NCI-H2029 (cell line): Measurements from ENCODE around the gene ZCWPW1.
A peak's percentile ranks its signal among the peaks of the same experiment; 100 is the strongest.
"Not testable (repeated sequence)": the region's sequence is repeated elsewhere in the genome, so short reads cannot be mapped to it uniquely, and the experiment has no call there.

Experiments
- DNase-seq: peaks from one replicate; lab custom pipeline; 2025; lab: John Stamatoyannopoulos, UW

Gene ZCWPW1

DNA sequence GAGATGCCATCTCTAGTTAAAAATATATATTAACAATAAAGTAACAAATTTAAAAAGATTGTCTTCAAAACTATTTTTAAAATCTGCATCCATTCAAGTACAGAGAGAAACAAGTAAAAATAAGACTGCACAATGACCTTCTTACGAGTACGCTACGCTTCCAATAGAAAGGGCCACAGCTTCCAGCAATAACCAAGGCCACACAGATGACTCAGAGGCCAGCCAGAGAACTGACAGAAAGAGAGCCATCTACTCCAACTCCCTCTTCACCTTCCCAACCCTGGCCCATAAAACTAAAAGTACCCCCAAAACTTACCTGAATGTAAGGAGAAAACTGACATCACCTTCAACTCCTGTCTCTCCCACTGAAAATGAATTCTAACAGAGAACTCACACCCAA is 28.5 kb downstream of the ZCWPW1 start:
- DNase-seq: no peak

DNA sequence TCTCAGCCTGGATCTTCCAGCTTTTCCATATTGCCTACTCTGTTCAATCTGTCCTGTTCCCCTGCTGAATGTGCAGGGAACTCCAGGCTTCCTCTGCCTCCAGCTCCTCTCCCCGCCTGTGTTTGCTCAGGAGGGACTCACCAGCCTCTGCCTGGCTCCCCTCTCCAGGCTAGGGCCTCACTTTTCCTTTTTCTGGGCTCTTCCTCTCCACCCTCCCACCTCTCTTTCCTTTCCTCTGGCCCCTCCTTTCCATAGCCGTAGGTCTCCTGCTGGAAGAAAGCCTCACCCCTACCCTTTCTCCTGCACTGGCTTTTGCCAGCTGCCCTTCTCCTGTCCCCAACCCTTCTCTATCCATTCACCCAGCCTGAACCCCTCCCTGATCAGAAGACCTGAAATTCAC is 30.3 kb downstream of the ZCWPW1 start:
- no peak for DNase-seq

- no peak for DNase-seq
These were observed 31.0 kb downstream of the ZCWPW1 start for GRCh38 chr7:100397315-100398081.

GRCh38 chr7:100396421-100396982 is 32.0 kb downstream of the ZCWPW1 start:
- no peak for DNase-seq

DNA sequence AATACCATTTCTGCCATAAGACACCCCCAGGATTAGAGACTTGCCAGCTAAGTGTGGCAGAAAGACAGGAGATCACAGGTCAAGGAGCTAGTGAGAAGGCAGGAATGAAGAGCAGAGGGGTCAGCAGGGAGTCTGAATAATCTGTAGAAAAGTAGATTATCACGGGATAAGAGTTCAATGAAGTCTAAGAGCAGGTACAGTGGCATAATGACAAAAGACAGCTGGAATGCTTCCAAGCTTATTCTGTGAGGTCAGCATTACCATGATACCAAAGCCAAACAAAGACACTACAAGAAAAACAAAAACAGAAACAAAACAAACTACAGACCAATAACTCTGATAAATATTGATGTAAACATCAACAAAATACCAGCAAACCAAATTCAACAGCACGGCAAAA is 34.4 kb downstream of the ZCWPW1 start:
- DNase-seq: no peak

GRCh38 chr7:100393233-100393905 is 35.1 kb downstream of the ZCWPW1 start:
- DNase-seq: no peak

DNA sequence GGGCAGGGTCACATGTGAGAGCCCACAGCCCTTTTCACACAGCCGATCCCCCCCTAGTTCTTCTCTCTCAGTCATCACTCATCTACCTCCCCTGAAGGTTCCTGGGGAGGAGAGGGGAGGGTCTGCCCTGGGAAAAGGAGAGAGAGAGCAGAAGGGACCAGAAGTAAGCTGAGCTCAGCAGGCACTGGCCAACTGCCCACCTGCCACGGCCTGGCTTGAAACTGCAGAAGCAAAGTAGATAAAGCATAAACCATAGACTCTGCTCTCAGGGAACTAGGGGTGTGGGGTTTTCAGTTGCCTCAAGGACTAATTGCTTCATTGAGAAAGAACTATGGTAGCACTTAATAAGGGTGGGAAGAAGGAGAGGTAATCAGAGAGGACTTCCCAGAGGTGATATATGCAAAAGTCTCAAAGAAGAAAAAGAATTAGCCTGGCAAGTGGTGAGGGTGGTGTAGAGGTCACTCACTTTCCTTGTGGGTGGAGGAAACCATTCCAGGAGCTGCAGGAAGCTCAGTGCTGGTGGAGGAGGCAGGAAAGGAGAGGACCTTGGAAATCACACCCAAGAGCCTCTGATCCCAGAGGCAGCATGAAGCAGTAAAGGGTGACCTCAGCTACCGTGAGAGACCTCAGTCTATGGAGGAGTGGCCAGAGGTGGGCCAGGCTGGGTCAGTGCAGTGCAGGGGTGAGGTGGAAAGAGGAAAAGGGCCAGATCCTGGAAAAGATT is 38.1 kb downstream of the ZCWPW1 start:
- DNase-seq: no peak

DNA sequence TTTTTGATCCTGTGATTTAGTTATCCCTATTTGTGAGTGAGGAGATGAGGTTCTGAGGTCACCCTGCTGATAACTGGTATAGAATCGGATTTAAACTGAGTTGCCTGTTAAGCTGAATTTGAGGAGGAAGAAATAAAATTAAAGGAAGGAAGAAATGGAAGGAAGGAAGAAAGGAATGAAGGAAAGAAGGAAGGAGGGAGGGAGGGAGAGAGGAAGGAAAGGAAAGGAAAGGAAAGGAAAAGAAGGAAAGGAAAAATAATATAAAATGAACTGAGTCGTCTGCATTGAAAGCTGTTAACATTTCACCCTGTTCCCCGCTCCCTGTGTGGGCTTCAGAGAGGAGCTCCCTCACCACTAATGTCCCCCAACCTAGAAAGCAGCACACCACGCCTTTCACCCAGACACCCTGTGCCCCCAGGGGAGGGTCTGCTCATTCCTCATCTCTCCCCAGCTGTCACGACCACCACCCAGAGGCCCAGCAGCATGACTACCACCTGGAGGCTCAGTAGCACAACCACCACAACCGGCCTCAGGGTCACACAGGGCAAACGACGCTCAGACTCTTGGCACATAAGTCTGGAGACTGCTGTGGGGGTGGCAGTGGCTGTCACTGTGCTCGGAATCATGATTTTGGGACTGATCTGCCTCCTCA is 38.9 kb downstream of the ZCWPW1 start:
- DNase-seq: no peak

- no peak for DNase-seq
These were observed 40.8 kb downstream of the ZCWPW1 start for GRCh38 chr7:100387695-100388094.

DNA sequence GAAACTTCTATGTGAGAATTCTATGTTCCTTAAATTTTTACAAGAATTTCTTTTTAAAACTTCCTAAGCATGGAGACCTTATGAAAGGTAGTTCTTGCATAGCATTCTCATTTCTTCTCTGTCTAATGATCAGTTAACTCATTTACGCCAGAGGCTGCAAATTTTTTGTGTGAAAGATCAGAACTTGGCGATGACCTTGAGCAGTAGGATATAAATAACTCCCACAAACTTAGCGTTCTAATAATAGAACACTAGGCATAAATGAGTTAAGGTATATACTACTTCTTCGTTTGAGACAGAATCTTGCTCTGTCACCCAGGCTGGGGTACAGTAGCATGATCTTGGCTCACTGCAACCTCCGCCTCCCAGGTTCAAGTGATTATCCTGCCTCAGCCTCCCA is 41.6 kb downstream of the ZCWPW1 start:
- DNase-seq: no peak

DNA sequence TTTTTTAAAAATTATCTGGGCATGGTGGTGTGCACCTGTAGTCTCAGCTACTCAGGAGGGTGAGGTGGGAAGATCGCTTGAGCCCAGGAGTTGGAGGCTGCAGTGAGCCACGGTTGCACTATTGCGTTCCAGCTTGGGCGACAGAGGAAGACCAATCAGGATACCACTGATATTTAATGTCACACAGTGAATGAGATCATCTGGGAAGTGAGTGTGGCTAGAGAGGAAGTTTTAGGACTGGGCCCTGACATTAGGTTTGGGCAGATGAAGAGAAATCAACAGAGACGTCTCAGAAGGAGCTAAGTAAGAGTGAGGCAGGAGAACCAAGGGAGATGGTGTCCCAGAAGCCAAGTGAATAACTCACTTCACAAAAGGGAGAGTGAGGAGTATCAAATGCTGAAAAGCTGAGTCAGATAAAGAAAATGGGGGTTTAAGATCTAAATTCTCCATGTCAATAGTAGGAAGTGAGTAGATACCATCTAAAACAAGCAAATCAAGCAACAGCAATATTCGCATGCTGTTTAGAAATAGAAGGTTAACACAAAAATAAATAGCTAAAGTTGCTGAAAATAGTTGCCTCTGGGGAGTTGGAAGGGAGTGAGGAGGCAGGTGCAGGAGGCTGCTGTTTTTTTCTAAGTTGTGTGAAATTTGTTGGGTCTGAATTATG is 43.7 kb downstream of the ZCWPW1 start:
- no peak for DNase-seq

- peak; percentile 31 for DNase-seq
These were observed 46.2 kb downstream of the ZCWPW1 start for GRCh38 chr7:100382234-100382853.

DNA sequence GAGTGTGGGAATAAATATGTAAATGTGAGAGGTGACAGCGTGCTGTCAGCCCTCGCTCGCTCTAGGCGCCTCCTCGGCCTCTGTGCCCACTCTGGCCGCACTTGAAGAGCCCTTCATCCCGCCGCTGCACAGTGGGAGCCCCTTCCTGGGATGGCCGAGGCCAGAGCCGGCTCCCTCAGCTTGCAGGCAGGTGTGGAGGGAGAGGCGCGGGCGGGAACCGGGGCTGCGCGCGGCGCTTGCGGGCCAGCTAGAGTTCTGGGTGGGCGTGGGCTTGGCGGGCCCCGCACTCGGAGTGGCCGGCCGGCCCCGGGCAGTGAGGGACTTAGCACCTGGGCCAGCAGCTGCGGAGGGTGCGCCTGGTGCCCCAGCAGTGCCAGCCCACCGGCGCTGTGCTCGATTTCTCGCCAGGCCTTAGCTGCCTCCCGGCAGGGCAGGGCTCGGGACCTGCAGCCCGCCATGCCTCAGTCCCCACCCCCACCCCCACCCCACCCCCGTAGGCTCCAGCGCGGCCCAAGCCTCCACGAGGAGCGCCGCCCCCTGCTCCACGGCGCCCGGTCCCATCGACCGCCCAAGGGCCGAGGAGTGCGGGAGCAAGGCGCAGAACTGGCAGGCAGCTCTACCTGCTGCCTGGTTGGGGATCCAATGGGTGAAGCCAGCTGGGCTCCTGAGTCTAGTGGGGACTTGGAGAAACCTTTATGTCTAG is 46.8 kb downstream of the ZCWPW1 start:
- not testable (repeated sequence) for DNase-seq

DNA sequence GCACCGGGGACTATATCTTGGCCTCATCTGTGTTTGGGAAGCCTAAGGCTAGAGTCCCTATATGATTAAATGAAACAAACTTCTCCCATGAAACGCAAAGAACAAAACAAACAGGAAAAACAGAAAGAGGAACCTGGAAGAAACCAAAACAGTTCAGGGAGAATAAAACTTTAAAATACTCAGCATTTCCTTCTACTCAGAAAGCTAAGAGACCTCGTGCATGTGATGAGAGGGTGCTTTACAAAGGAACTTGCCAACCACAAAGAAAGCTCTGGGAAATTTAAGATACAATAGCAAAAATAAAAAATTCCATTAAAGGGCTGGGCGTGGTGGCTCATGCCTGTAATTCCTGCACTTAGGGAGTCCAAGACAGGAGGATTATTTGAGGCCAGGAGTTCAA is 48.3 kb downstream of the ZCWPW1 start:
- DNase-seq: no peak

DNA sequence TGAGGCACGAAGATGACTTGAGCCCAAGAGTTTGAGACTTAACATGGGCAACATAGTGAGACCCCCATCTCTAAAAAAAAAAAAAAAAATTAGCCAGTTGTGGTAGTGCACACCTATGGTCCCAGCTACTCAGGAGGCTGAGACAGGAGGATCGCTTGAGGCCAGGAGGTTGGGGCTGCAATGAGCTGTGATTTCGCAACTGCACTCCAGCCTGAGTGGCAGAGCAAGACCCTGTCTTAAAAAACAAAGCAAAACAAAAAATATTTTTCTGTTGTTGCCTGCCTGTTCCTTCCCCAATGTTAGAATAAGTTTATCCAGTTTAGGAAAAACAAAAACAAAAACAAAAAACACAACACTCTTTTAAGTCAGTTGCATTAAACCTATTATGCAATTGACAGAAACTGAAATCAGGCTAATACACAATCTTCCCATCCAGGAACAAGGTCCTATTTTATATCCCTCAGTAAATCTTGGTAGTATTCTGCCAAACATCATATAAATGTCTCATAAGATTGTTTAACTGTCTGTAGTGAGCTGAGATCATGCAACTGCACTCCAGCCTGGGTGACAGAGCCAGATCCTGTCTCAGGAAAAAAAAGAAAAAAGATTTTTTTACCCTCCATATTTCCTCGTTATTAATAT is 50.3 kb downstream of the ZCWPW1 start:
- no peak for DNase-seq

- no peak for DNase-seq
These were observed 52.4 kb downstream of the ZCWPW1 start for GRCh38 chr7:100376066-100376465.

DNA sequence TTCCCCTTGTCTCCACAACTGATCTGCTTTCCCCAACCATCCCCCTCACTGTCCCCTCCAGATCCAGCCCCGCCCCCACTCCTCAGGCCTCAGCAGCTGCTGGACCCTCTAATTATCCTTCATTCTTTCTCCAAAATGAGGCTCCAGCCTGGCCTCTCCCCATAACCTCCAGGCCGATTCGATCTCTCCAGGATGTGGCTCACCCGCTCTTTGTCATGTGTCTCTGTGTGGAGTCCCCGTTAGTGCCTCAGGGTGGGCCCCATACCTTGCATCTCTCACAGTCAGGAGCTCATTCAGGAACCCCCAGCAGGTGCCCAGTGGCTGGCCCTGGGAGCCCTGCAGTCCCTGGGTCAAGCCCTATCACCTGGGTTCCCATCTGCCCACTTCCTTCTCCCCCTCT is 53.9 kb downstream of the ZCWPW1 start:
- no peak for DNase-seq

DNA sequence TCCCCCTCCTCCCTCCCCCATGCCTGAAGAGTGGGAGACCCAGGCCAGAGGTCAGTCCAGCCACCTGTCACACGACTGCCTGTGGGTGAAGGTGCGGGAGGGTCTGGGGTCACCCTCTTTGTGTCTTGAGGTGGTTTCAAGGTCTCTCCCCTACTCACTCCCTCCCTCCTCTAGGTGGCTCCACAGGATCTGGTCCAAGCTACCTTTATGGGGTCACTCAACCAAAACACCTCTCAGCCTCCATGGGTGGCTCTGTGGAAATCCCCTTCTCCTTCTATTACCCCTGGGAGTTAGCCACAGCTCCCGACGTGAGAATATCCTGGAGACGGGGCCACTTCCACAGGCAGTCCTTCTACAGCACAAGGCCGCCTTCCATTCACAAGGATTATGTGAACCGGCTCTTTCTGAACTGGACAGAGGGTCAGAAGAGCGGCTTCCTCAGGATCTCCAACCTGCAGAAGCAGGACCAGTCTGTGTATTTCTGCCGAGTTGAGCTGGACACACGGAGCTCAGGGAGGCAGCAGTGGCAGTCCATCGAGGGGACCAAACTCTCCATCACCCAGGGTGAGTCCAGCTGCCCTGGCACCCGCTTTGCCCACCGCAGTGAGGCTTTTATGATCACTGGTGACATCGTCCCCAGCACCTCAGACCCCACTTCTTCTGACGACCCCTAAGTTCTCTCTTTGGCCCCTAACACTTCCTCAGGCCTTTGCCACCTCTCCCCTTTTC is 54.5 kb downstream of the ZCWPW1 start:
- not testable (repeated sequence) for DNase-seq

DNA sequence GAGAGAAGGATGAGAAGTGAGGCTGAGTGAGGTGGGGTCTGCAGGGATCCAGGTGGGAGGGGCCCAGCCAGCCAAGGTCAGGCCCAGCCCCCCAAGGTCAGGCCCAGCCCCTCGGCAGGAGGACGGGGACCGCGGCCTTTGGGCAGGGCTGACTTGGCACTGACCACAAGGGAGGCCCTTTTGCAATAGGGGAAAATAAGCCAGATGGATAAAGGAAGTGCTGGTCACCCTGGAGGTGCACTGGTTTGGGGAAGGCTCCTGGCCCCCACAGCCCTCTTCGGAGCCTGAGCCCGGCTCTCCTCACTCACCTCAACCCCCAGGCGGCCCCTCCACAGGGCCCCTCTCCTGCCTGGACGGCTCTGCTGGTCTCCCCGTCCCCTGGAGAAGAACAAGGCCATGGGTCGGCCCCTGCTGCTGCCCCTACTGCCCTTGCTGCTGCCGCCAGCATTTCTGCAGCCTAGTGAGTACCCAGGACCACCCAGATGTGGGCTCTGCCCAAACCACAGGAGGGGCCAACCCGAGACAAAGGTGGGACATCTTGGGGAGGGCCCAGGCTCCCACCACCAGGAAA is 55.2 kb downstream of the ZCWPW1 start, which contains the start of gene PILRA:
Gene PILRA (plus strand): TSS at position 227 of the 571 bp plus-strand sequence. CDS start 170 bp downstream, at position 397.
- DNase-seq: no peak
